Mucosa of stomach (tissue), 1 donor: ENCODE data around the gene CCDC15.

Experiments used
- H3K27me3 ChIP-seq: one replicate; pipeline ENCODE4 v1.7.0; 2013; ENCODE audit warnings: mild to moderate bottlenecking, low read length; ENCODE audit not compliant: control insufficient read depth, insufficient read depth
- H3K36me3 ChIP-seq: one replicate; pipeline ENCODE4 v1.7.0; 2013; ENCODE audit warnings: low read length; ENCODE audit not compliant: control insufficient read depth, insufficient read depth
- H3K4me1 ChIP-seq: one replicate; pipeline ENCODE4 v1.7.0; 2013; ENCODE audit warnings: mild to moderate bottlenecking, low read length; ENCODE audit not compliant: control insufficient read depth, insufficient read depth
- H3K4me3 ChIP-seq: one replicate; pipeline ENCODE4 v1.7.0; 2013; ENCODE audit warnings: low read length
- H3K9ac ChIP-seq: one replicate; pipeline ENCODE4 v1.7.0; 2013; ENCODE audit warnings: mild to moderate bottlenecking, low read length, moderate library complexity
- H3K9me3 ChIP-seq: one replicate; pipeline ENCODE4 v1.7.0; 2013; ENCODE audit warnings: mild to moderate bottlenecking, low read length, moderate library complexity; ENCODE audit not compliant: control insufficient read depth
- donor health status: Pancreatic carcinoma.

CCDC15 gene

GRCh38 chr11:125062931-125063428 lies 109.0 kb downstream of the CCDC15 start, which contains the start of gene SLC37A2:
Gene SLC37A2 (plus strand): TSS chr11:125063305. CDS start chr11:125063368, 63 bp downstream.
- Histone ChIP-seq H3K27me3 (peaks cover 18% of the 10 kb centered on the region), H3K36me3 (no peaks in the 10 kb centered on the region), H3K4me3 (peak within 1 kb of the TSS; percentile 47), H3K9me3 (no peaks in the 10 kb centered on the region), H3K4me1 (peaks cover 4% of the 10 kb centered on the region), H3K9ac (peak within 1 kb of the TSS; percentile 55)

DNA sequence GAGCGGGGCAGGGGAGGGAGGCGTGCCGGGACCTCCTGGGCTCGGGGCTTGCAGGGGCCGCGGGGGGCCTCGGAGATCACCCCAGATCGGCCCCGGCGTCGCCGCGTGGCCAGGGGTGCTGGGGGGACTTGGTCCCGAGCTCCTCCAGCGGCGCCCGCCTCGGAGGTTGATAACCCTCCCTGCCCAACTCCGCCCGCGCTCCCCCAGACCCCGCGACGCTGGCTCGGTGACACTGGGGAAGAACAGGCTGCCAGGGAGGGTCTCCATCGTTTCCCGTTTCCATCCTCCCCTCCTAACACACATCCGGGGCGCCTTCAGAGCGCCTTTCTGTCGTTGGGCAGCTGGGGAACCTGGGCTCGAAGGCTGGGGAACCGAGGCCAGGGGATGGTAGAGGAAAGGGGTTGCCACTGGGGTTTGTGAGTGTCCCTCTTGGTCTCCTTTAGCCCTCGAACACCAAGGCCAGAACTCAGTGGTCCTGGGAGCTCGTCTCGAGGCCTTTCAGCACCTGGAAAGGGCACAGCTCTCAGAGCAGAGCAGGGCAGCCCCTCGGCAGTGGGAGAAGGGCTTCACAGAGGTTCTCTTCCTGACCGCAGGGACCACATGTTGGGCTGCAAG lies 109.5 kb downstream of the CCDC15 start:
- H3K4me1 ChIP-seq = peaks cover 4% of the 10 kb centered on the region
- peaks cover 18% of the 10 kb centered on the region for H3K27me3 ChIP-seq
- peak overlapping the region; percentile 47 for H3K4me3 ChIP-seq
- H3K9ac ChIP-seq = peak overlapping the region; percentile 55
- no peaks in the 10 kb centered on the region for H3K9me3 ChIP-seq
- H3K36me3 ChIP-seq = no peaks in the 10 kb centered on the region

GRCh38 chr11:125064070-125064469 lies 110.1 kb downstream of the CCDC15 start:
- Histone ChIP-seq H3K4me3 (no peak overlapping the region), H3K9ac (no peak overlapping the region), H3K4me1 (peaks cover 9% of the 10 kb centered on the region), H3K9me3 (no peaks in the 10 kb centered on the region), H3K36me3 (no peaks in the 10 kb centered on the region), H3K27me3 (peaks cover 18% of the 10 kb centered on the region)

DNA sequence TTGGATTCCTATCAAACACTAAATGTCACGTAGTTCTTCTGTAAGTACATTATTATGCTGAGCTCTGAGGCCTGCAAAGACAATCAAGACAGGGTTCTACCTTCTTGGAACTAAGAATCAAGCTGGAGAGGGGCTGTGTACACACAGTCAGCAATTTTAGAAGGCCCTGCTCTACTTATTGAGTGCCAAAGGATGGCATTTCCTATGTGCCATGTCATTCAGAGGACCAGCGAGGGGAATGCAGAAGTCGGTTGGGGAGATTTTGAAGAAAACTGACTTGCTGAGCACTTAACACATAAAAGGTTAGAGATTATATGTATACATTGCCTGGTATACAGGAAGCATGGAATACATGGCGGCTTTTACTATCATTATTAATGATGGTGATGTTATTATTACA lies 114.4 kb downstream of the CCDC15 start:
- Histone ChIP-seq H3K9ac (no peak overlapping the region), H3K36me3 (no peaks in the 10 kb centered on the region), H3K9me3 (no peaks in the 10 kb centered on the region), H3K27me3 (peaks cover 18% of the 10 kb centered on the region), H3K4me3 (no peak overlapping the region), H3K4me1 (peaks cover 41% of the 10 kb centered on the region)

- Histone ChIP-seq H3K27me3 (peaks cover 12% of the 10 kb centered on the region), H3K36me3 (no peaks in the 10 kb centered on the region)
These were observed 115.0 kb downstream of the CCDC15 start for GRCh38 chr11:125069008-125069407.

DNA sequence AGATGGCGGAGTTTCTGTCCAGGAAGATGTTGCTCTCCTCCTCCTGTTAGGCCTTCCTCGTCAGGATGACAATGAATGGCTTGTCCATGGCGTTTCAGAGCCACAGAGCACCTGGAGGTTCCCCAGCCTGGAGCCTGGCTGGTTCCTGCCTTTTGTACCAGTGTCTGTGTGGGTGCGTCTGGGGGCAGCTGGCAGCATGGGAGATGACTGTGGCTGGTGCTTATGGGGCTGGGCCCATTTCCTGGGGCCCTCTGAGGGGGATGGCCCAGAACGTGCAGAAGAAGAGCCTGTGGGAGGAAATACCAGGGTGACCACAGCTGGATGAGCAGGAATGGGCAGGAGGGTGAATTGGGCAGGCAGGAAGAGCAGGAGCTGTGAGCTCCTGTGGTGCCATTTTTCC lies 115.8 kb downstream of the CCDC15 start:
- Histone ChIP-seq H3K4me3 (no peak overlapping the region), H3K36me3 (no peaks in the 10 kb centered on the region), H3K27me3 (peaks cover 6% of the 10 kb centered on the region), H3K9me3 (no peaks in the 10 kb centered on the region), H3K9ac (no peak overlapping the region), H3K4me1 (peaks cover 37% of the 10 kb centered on the region)

More at GRCh38 chr11:125069008-125069407, 115.0 kb downstream of the CCDC15 start:
- H3K4me3 ChIP-seq = no peak overlapping the region
- no peaks in the 10 kb centered on the region for H3K9me3 ChIP-seq
- no peak overlapping the region for H3K9ac ChIP-seq
- peaks cover 37% of the 10 kb centered on the region for H3K4me1 ChIP-seq

DNA sequence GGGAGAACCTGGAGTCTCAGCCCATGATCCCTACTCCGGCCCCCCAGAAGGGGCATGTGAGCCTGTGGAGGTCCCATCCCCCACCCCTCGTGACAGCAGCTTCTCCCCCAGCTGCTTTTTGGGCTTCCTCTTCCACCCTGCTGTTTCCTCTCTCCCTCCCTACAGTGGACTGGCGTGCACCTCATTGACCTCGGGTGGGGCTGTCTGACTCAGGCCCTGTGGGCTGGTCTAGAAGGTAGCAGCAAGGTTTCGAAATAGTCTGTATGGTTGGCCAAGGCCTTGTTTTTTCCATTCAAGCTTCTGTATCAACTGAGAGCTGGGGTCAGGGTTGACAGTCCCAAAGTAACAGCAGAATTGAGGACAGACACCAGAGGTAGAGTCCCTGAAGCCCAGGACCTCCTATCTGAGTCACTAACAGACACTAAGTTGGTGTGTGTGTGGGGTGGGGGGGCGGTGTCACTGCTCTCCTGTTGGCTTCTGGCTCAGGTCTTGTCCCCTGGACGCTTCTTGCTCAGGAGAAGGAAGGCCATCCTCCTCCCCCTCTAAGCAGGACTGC lies 116.8 kb downstream of the CCDC15 start:
- Histone ChIP-seq H3K36me3 (no peaks in the 10 kb centered on the region), H3K4me3 (no peak overlapping the region), H3K4me1 (peaks cover 37% of the 10 kb centered on the region), H3K9ac (no peak overlapping the region), H3K27me3 (no peaks in the 10 kb centered on the region), H3K9me3 (no peaks in the 10 kb centered on the region)

- H3K9me3 ChIP-seq = no peaks in the 10 kb centered on the region
- H3K9ac ChIP-seq = no peak overlapping the region
- H3K27me3 ChIP-seq = no peaks in the 10 kb centered on the region
- H3K36me3 ChIP-seq = no peaks in the 10 kb centered on the region
- no peak overlapping the region for H3K4me3 ChIP-seq
- peaks cover 37% of the 10 kb centered on the region for H3K4me1 ChIP-seq
These were observed 117.4 kb downstream of the CCDC15 start for GRCh38 chr11:125071435-125071834.

DNA sequence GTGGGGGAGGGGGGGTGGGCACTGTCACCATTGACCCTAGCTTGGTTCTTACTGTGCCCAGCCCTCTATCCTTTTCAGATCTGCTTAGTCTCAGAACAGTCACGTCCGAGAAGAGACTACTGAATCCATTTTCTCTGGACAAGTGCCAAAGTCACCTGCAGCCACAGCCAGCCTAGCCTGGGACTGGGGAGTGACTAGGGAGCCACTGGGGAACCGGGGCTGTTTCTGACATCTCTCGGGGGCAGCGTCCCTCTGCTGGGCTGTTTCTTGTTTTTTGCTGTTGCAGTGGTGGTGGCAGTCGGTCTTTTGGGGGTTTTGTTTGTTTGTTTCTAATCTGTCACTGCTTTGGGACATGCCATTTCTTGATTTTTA lies 117.8 kb downstream of the CCDC15 start:
- Histone ChIP-seq H3K9me3 (no peaks in the 10 kb centered on the region), H3K36me3 (no peaks in the 10 kb centered on the region), H3K4me1 (peaks cover 37% of the 10 kb centered on the region), H3K27me3 (no peaks in the 10 kb centered on the region), H3K4me3 (no peak overlapping the region), H3K9ac (no peak overlapping the region)

DNA sequence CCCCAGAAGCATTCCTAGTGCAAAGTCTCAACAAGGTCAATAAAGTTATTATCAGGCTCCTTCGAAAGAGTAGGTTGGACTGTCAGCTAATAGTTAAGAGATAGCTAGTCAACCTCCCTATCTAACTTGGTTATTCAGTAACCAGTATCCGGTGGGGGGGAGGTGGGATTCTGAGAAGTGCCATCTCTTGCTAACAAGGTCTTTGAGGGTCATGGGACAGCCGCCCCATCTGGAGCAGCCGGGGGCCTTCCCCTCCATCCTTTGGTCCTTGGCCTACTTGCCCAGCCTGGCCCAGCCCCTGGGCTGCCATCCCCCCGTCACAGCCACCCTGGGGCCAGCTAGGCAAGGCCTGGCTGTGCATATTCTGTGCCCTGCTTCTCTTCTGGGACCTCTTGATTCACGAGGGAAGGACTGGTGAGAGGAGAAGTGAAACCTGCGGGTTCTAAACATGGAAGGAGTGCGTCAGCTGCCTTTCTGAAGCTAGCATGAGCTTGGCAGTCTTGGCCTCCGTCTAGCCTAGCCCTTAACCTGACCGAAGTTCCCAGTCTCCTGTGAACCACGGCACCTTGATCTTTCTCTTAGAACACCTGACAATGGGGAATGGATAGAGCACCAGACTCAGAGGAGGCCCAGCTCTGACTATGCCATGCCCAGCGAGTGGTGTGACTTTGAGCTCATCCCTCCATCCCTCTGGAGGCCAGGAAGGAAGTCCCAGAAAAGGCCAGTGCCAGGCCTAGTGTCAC lies 118.4 kb downstream of the CCDC15 start:
- Histone ChIP-seq H3K36me3 (no peaks in the 10 kb centered on the region), H3K27me3 (no peaks in the 10 kb centered on the region), H3K9ac (no peak overlapping the region), H3K4me1 (peaks cover 37% of the 10 kb centered on the region), H3K9me3 (no peaks in the 10 kb centered on the region), H3K4me3 (no peak overlapping the region)

DNA sequence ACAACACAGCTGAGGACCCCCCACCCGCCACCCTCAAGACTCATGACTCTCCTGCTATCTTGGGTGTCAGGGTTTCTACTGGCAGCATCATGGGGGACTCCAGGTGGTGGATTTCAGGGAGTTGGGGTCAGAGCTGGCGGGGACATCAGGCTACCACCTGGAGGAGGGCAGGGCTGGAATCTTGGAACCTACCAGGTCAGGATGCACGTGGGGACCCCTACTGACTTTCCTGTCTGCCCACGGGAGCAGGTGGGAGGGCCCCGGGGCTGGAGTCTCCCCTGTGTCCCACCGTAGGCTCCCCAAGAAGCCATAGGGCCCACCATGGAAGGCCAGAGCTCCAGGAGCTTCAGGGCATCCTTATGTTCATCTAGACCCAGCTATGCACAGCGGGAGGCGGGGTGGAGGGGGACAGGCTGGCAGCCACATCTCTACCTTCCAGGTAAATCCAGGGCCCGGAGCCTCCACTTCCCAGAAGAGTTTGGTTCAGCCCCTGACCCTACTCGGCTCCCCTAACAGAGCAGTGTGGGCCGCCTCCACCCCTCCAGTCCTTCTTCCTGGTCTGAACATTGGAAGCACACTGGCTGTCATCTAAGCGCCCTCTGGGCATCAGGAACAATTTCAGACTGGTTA lies 119.1 kb downstream of the CCDC15 start:
- H3K27me3 ChIP-seq = peaks cover 5% of the 10 kb centered on the region
- H3K4me3 ChIP-seq = no peak overlapping the region
- no peak overlapping the region for H3K9ac ChIP-seq
- H3K36me3 ChIP-seq = no peaks in the 10 kb centered on the region
- H3K4me1 ChIP-seq = peaks cover 37% of the 10 kb centered on the region
- no peaks in the 10 kb centered on the region for H3K9me3 ChIP-seq
